Left renal cortex interstitium (tissue), 4 donors: ENCODE data around the gene MEF2D. TPM values are rescaled to one million over a fixed set of nuclear protein-coding genes. Genes with fewer than 3 reads are reported as not detected.

Experiments used
- DNase-seq, 4 donors: peaks; one replicate each; pipeline ENCODE4 v3.0.0-alpha.2; 2013; ENCODE audit warnings: low read depth in 4 of 4, low spot score in 2 of 4, missing footprints in 1 of 4
- polyA plus RNA-seq, 4 donors: library from polyadenylated mRNA; unstranded; fragments of 120-200 nt; gene quantifications; one replicate each; pipeline ENCODE4 v1.2.1, GENCODE V29; 2013; ENCODE audit not compliant: insufficient read length in 4 of 4

MEF2D gene
- polyA plus RNA-seq = 10 to 100 TPM; 20.8 to 32.8 (median 24.3) TPM

DNA sequence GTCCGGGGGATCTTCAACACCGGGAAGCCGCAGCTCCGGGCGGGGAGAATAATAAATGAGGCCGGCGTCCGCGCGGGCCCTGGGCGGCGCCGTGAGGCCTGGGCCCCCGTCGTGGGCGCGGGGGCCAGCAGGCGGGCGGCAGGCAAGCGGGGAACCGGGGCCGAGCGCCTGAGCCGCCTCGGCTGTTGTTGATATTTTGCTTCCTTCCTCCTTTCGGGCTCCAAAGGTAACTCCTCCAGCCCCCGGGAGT, at the start of gene MEF2D:
Gene MEF2D (minus strand): TSS at position 233 of the 250 bp plus-strand sequence. CDS start 17,483 bp downstream, outside the sequence.
- no peak for DNase-seq

DNA sequence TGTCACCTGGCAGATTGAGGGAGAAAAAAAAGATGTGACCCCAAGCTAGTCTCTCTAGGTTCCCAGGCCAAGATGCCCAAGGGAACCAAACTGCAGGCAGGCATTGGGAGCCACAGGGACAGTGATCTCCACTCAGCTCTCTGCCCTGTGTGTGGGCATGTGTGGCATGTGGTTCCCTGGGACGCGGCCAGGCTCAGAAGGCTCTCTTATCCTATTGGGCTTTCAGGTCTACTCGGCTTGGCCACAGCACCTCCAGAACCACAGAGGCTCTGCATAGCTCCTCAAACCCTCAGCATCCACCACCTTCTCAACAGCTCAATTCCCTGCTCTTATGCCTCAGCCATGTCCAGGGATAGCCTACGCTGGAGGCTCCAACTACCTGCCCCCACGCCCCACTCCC, 49.8 kb upstream of the MEF2D start:
- DNase-seq = no peak

DNA sequence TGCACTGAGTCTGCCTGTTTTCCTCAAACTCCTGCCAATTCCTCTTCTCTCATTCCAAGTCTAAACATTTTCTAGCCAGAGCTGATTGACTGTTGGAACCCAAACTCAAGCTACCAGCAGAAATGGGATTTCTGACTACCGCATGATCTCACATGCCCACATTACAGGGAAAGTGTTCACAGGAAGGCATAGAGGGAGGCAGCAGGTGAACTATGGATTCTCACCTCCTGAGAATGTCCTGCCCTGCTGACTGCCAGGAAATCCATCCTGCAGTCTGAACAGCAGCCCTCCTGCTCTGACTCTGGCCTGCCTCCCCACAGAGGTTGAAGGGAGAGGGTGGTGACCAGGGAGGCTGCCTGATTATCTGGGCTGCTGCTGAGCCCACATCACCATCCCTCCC, 49.3 kb upstream of the MEF2D start:
- DNase-seq = no peak

DNA sequence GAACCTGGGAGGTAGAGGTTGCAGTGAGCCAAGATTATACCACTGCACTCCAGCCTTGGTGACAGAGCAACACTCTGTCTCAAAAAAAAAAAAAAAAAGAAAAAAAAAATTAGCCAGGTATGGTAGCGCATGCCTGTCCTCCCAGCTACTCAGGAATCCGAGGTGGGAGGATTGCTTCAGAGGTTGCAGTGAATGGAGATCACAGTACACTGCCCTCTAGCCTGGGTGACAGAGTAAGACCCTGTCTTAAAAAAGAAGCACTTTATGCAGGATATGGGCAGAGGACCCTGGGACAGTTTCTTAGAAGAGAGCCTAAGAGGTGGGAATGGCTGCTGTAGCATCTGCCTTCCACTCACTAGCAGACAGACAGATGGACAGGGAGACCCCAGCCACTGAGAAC, 48.8 kb upstream of the MEF2D start:
- DNase-seq = no peak

DNA sequence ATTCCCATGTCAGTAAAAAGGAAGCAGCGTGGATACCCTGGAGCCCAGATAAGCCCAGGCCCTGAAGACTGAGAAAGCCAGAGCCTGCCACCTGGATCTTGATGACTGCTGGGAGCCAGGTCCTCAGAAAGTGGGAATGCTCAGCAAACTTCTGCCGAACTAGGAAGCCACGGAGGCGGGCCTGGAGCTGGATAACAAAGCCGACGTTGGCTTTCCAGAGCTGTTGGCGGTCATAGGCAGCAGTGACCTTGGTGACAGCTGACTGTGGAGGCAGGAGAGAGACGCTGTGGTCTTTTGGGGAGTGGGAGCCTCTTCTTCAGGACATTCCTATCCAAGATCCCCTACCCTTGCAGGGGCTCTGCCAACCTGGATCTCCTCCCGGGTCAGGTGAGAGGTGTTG, 47.4 kb upstream of the MEF2D start:
- DNase-seq = no peak

DNA sequence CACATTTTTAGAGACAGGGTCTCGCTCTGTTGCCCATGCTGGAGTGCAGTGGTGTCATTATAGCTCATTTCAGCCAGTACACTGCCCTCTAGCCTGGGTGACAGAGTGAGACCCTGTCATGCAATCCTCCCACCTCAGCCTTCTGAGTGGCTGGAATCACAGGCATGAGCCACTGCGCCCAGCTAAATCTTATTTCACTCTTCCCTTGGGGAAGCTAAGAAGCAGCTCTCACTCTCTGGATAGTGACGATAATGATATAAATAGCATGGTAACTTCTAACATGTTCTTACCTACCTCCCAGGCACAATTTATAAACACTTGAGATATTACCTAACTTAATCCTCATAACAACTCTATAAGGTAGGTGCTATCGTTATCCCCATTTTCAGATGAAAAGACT, 46.9 kb upstream of the MEF2D start:
- DNase-seq = no peak

DNA sequence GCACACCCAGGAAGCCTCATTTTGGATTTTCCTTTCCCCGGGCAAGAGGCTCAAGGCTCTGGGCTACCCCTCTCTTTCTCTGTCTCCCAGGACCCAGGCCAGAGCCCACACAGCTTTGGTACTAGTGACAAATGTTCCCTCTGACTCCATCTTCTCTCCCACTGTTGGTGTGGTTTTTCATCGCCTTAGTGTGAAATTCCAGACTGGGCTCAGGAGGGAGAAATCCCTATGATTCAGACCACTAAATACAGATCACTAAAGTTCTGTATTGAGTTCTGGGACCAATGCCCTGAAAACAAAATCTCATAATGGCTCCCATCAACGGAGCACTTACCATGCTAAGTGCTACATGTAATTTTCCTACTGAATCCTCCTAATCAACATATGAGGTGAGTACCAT, 45.7 kb upstream of the MEF2D start:
- DNase-seq = no peak

DNA sequence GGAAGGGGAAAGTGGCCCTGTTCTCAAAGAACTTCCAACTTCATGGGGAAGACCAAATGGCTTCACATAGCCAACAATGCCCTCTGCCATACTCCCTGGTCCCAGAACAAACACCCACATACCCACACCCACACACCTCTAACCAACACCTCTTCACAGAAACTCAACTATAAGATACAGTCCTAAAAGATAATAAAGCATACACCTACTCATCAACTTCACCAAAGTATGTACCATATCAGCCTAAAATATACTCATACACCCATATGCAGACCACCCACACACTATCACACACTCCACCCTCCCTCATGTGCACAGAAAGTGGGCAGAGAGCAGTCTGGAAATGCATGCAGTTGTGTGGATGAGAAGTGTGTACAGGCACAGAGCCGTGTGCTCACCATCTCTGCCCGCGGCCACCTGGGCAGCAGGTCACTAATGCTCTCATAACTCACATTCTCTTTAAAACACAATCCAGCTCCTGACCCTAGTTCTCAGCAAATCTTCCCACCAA, 44.1 kb upstream of the MEF2D start:
- DNase-seq = no peak

DNA sequence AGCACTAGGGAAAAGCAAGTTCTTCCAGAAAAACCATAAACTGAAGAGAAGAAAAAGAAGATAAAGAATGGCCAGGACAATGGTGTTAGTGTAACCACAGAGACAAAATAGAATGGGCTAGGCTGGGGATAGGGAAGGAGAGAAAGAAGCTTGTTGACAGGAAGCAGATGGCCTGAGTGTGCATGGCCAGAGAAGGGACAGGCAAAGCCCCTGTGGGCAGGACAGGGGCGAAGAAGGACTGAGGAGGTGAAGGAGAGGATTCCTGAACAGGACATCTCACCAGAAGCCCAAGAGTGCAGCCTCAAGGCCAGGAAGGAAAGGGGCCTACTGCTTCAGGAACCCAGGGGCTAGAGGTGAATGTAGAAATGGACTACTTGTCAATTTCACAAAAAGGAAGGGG, 42.5 kb upstream of the MEF2D start:
- no peak for DNase-seq

DNA sequence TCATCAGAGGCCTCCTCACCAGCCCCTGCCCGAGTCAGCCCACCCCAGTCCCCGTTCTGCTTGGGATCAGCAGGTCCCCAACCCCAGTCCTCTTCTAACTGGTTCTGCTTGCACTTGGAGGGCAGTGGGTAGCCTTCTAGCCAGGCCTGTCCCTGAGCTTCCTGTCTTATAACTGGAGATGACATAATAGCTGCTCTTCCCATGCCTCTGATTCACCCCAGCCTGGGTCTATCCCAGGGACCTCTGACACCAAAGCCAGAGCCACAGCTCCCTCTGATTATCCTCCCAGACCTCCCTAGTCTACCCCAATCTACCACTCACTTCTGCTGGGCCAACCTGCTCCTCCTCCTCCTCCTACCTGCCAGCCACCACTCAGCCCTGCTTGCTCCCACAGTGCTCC, 40.4 kb upstream of the MEF2D start:
- DNase-seq = no peak

DNA sequence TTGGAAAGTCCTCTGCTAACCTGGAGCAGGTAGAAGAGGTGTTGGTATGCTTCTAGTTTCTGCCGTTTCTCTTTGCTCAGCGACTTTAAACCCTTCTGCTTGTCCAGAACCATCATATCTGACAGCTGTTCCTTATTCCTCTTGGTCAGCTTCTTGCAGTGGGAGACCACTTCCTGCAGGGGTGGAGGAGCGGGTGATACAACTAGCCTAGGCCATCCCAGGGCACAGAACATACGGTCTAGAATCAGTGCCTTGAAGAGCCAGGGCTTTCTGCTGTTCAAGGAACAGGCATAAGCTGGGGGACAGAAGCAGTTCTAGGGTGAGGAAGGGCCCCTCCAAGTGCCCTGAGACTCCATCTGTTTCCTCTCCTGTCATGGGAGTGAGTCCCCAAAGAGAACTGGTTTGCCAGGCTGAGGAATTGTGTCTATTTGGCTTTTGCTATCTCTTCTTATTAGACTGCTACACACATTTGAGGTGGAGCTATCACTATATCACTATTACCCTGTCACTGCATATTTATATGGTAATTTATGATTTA, 39.3 kb upstream of the MEF2D start:
- DNase-seq = no peak

DNA sequence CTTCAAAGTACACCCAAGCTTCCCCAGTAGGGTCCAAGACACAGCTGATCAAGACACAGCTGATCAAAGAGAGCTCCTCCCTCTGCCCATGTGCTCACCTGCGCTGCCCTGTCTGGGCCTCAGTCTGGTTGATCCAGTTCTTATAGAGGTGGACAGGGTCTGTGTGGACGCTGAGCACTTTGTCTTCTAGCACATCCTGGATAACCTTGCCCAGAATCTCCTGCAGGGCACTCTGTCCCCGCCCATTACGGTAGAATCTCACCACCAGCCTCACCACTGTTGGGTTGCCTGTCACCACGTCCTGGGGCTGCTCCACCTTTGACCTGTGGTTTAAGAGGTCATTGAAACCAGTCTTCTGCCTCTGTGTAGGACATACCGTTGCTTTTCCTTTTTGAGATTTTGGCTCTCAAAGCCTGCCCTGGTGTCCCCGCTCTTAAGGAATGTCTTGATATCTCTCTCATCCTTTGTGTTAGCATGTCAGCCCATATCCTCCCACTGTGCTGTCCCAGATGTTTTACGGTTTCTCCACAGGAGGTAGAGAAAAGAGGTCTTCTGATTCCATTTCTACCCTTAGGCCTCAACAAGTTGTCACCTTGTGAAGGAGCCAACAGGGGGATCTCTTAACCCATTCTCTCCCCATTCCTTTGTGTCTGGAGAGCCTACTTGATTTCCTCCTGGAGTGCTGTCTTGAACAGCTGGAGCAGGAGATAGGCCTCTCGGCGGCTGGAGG, 38.3 kb upstream of the MEF2D start:
- DNase-seq = no peak

DNA sequence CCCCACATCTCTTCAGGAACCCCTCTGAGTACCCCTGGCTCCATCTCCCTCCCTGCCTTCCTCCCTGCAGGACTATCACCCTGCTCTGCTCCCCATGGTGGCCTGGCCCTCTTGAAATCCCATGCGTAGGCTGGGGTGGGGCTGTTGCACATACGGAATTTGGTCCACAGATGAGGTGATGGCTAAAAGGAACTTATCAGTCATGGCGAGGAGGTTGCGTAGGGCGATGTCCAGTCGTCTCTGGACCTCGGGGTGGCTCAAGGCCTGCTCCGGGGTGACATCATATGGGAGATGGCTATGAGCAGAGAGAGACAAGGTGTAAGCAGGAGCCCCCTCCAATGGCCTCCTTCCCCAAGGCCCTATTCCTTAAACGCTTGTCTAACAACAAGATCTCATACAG, 36.5 kb upstream of the MEF2D start:
- DNase-seq = no peak

DNA sequence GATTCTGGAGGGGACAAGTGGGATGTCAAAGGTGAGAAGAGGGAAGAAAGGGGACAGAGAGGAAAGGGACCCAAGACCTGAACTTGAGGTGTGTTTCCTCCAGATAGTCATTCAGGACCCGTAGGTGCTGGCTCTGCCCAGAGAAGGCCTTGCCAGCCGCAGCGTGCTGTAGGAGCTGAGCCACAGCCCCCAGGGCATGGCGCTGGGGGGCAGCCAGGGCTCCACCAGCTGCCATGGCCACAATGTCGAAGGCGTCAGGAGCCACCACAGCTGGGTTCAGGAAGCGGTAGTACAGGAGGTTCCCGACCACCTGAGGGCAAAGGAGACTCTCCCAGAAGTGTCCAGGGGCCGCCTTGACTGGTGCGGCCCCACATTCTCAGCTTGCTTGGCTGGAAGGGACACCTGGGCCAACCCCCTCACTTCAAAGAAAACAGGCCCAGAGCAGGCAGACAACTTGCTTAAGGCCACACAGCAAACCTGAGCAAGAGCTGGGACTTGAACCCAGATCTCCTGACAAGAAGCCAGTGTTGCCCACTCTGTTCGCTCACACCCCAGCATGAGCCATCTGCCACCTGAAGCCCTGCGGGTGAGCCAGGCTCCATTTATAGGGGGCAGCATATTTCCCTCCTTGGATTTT, 34.0 kb upstream of the MEF2D start:
- DNase-seq = no peak

DNA sequence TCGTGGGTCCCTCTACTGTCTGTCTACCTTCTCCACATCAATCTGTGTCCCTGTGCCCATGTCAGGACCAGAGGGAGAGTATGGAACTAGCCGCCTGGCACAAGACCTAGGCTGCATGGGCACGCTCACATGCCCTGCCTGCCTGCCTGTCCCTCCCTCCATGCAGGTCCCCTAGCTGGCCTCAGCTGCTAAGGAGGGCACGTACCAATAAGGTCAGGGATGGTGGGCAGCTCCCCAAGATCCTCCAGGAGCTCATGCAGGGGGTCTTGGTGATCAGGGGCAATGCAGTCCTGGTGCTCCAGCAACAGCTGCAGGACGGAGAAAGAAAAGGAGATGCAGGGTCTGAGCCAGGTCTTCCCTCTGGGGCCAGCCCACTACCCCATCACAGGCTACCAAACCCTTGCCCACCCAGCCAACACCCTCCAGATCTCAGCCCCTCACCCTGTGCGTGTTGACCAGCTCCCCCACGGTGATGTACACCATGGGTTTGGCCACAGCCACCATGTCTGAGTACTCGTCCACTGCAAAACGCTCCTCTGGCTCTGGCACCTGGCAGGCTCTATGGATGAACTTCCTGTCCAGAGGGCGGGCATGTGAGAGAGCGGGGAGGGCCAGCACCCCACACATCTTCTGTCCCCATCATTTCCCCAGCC, 33.1 kb upstream of the MEF2D start:
- no peak for DNase-seq

DNA sequence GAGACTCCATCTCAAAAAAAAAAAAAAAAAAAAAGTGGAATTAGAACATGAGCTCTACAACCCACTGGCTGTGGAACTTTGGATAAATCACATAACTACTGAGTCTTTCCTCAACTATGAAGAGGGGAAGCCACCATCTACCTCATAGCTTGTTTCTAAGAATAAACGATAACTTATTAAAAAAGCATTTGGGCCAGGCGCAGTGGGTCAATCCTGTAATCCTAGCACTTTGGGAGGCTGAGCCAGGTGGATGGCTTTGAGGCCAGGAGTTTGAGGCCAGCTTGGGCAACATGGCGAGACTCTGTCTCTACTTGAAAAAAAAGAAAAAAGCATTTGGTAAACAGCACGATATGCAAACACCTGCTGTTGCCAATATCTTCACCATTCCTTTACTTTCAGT, 31.8 kb upstream of the MEF2D start:
- DNase-seq = no peak

DNA sequence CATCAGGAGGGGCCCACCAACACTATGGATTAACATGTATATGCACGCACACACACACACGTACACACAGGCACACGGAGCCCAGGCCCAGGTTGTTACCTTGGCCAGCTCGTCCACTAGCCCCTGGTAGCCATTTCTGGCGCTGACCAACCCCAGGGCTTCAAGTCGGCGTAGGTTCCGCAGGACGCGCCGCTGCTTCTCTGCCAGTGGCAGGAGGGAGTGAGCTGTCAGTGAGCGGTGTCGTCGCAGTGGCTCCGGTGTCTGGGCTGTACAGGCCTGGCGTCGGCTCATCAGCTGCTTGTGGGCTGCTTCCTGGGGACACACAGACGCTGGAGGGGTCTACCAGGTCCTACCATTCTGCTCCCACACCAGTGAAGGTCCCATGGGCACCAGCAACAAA, 29.4 kb upstream of the MEF2D start:
- no peak for DNase-seq

DNA sequence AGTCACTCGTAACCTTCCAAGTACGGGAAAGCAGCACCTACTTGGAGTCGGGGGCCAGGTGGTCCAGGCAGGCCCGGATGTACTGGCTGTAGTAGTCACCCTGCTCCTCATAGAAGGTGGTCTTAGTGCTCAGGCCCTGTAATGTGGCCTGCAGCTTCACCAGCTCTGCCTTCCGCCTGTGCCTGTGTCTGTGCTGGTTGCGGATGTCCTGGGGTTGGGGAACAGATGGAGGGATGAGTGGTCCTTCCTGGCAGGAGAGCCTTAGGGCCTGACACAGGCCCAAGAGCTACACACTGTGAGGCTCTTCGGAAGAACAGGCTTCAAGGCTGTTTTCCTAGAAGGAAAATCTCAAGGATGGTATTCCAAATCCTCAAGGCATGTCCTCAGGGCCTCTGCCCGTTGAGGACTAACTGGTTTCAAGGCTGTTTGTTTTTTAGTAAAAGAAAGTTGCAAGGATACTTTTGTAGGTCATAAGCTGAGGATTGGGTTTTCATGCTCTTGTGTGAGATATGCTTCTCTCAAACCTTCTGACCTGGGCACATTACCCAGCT, 28.4 kb upstream of the MEF2D start:
- DNase-seq = no peak

DNA sequence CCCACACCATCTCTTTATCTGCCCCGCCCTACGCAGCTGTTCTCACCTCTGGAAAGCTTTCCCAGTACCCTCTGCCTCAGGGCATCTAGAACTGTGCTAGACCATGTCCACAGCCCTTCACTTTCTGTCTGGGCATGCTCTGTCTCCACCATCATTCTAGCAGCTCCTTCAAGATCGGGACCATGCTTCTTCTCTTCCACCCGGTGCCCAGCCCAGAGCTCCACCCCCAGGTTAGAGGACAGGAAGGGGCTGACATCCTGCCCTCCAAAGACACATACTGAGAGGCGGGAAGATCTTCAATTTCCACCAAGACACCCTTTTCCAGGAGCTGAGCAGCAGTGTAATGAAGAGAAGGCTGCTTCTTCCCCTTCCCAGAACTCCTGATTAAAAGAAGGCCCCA, 27.7 kb upstream of the MEF2D start:
- no peak for DNase-seq

DNA sequence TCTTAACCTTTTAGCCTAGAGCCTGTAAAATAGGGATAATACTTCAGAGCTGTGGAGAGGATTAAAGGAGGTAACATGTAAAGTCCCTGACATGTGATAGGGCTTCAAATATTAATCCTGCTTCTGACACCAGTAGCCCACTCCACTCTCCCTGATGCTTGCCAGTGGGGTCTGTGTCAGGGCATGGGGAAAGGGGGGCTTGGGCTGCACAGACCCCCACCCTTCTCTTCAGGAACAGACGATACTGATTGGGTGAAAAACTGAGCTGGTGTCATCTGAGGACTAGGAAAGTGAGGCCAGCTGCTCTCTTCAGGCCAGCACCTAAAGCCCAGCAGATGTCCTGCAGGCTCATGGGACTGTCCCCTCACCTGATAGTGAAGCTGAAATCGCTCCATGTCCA, 27.0 kb upstream of the MEF2D start:
- DNase-seq = no peak

DNA sequence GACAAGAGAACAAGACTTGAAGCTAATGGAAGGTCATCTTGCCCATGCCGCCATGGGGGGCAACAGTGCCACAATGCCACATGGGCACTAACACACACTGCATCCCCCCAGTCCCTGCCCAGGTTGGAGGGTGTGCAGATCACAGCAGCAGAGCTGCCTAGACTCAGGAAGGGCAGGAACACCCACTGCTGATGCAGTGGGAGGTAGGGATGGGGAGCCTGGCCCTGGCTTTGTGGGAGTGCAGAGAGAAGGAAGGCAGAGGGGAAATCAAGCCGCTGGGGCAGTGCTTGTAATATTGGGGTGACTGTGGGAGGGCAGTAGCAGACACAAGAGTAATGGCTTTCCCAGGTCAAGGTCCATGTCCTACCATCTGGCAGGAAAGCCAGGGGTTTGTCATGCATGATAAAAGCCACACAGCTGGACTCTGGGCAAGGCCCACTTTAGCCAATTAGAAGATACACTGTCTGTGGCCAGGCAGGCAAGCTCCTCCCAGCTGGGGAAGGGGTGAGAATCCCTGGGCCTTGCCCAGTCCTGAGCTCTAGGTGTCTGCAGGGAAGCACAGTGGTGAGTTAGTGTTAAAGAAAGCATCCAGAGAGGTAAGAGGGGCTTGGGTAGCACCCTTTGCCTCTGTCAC, 25.4 kb upstream of the MEF2D start:
- DNase-seq = no peak
